Esophagus muscularis mucosa (tissue), 3 donors: ENCODE data around the gene OR2AE1.
A peak's percentile ranks its signal among the peaks of the same experiment; 100 is the strongest.

Source experiments
- CTCF ChIP-seq, 3 experiments: fragments of 200-600 bp in 2 of 3; fragments of 450-650 bp in 1 of 3; sonication (generic) in 2 of 3; IDR thresholded peaks; one replicate each; pipeline ENCODE4 v1.5.1; 2017 to 2019; ENCODE audit warnings: antibody characterized with exemption in 3 of 3, mild to moderate bottlenecking in 2 of 3, moderate library complexity in 1 of 3
- POLR2AphosphoS5 ChIP-seq, 2 donors: sonication (generic); formaldehyde crosslinking; IDR thresholded peaks; one replicate each; pipeline ENCODE4 v1.6.1; 2017; ENCODE audit warnings: antibody characterized with exemption in 2 of 2

DNA sequence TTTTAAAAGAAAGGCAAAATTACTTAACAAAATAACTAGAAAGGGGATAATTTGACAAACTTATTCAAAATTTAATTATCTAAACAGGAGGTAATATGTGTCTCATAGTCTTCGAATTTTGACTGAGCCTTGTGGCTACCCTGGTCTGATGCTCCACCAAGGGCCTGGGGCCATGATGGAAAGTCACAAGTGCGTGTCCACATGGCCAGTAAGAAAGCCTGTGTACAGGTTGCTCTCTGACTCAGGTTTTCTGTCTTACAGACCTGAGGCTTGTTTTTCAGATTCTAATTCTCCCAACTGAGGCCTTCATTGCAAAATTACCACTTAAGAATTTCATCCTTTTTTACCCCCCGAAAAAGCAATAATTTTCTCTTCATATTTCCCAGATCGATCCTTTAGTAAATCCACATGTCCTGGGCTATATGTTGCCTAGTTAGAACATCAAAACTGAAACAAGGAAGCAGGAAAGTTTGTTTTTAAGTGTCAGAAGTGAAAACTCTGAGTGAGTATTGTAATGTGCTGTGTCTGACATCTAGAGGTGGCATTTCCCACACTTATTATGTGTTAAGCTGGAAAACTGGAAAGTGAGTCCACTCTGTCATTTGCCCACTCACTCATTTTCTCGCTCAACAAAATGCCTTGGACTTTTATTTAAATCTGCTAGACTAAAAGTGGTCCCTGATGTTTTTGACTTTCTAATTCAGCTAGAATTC lies 39.0 kb downstream of the OR2AE1 start:
- peak in 2 of 3 experiments; percentile 17 to 20 for TF ChIP-seq CTCF (IDR thresholded peaks at IDR 0.05)
- TF ChIP-seq POLR2AphosphoS5 (IDR thresholded peaks at IDR 0.05): no peak
